Fibroblast of lung (primary cell): Measurements from ENCODE around the gene LMF1. TPM values are rescaled to one million over a fixed set of nuclear protein-coding genes. Genes with fewer than 3 reads are reported as not detected.

Source experiments
- DNase-seq, 2 donors: peaks; one replicate each; pipeline versions ENCODE4 v3.0.0 to v3.0.0-alpha.2; 2010; ENCODE audit warnings: low read depth in 2 of 2
- H2AFZ ChIP-seq: 2 replicates; pipeline ENCODE4 v1.5.1; 2012; ENCODE audit warnings: low read length, control low read depth, inconsistent platforms
- H3K27ac ChIP-seq: 2 replicates; pipeline ENCODE4 v1.5.1; 2011; ENCODE audit warnings: low read length, control low read depth; ENCODE audit not compliant: insufficient read depth
- H3K27me3 ChIP-seq: 2 replicates; pipeline ENCODE4 v1.5.1; 2011; ENCODE audit warnings: mild to moderate bottlenecking, low read length; ENCODE audit not compliant: control insufficient read depth, insufficient read depth
- H3K36me3 ChIP-seq: 2 replicates; pipeline ENCODE4 v1.5.1; 2011; ENCODE audit warnings: low read length; ENCODE audit not compliant: control insufficient read depth, insufficient read depth
- H3K4me1 ChIP-seq: 2 replicates; pipeline ENCODE4 v1.5.1; 2011; ENCODE audit warnings: low read length; ENCODE audit not compliant: control insufficient read depth, insufficient read depth; ENCODE audit errors: extremely low read depth
- H3K4me2 ChIP-seq: 2 replicates; pipeline ENCODE4 v1.5.1; 2011; ENCODE audit warnings: low read length, control low read depth; ENCODE audit not compliant: insufficient read depth; ENCODE audit errors: extremely low read depth
- H3K4me3 ChIP-seq, 4 experiments: fragments of 200-600 bp in 1 of 4; sonication (generic) in 1 of 4; replicated peaks in 1 of 4; 2 replicates each; pipeline ENCODE4 v1.5.1; 2011 to 2016; ENCODE audit warnings: low read length in 4 of 4, low read depth in 3 of 4, mild to moderate bottlenecking in 3 of 4, control low read depth in 2 of 4, inconsistent platforms in 1 of 4, mixed read lengths in 1 of 4; ENCODE audit not compliant: insufficient read depth in 1 of 4; ENCODE audit errors: control extremely low read depth in 1 of 4
- H3K79me2 ChIP-seq: 2 replicates; pipeline ENCODE4 v1.5.1; 2012; ENCODE audit warnings: mild to moderate bottlenecking, low read length, inconsistent platforms; ENCODE audit not compliant: control insufficient read depth, insufficient read depth
- H3K9ac ChIP-seq: 2 replicates; pipeline ENCODE4 v1.5.1; 2011; ENCODE audit warnings: mild to moderate bottlenecking, low read length, control low read depth; ENCODE audit not compliant: insufficient read depth
- H3K9me3 ChIP-seq: 2 replicates; pipeline ENCODE4 v1.5.1; 2012; ENCODE audit warnings: low read depth, low read length; ENCODE audit not compliant: control insufficient read depth, insufficient read depth
- H4K20me1 ChIP-seq: 2 replicates; pipeline ENCODE4 v1.5.1; 2011; ENCODE audit warnings: low read length; ENCODE audit not compliant: control insufficient read depth, insufficient read depth; ENCODE audit errors: extremely low read depth
- EZH2 ChIP-seq: IDR thresholded peaks from 2 replicates; pipeline ENCODE4 v1.5.1; 2012; ENCODE audit warnings: low read length, control low read depth, mild to moderate bottlenecking; ENCODE audit errors: missing control alignments
- polyA plus RNA-seq, 2 donors: library from polyadenylated mRNA; depleted of rRNA in 1 of 2; stranded (reverse) in 1 of 2; unstranded in 1 of 2; fragments of >200 nt; gene quantifications; 2 replicates each; pipeline ENCODE4 v1.2.1, GENCODE V29; 2011 to 2012; ENCODE audit warnings: missing spikeins in 1 of 2
- total RNA-seq: library from RNA; depleted of rRNA; stranded (reverse); fragments of >200 nt; gene quantifications from 2 replicates; pipeline ENCODE4 v1.2.1, GENCODE V29; 2014
- TF ChIP-seq, protein P1 (sequence below), 2 donors: IDR thresholded peaks in 1 of 2; conservative IDR thresholded peaks in 1 of 2; 1 replicate in 1 of 2; 2 replicates in 1 of 2; pipeline ENCODE4 v1.5.1; 2011 to 2012; ENCODE audit warnings: low read length in 2 of 2, control low read depth in 1 of 2, inconsistent platforms in 1 of 2, low read depth in 1 of 2, mild to moderate bottlenecking in 1 of 2

LMF1 gene
- total and polyA plus RNA-seq, 2 donors (not counting 1 experiment from before 2014, with no cell fraction given) = 12.3 to 12.6 TPM

GRCh38 chr16:934178-934577 is 36.6 kb downstream of the LMF1 start:
- no peak overlapping the region for H3K4me2 ChIP-seq
- DNase-seq = no peak
- H3K27ac ChIP-seq = no peak overlapping the region
- no peaks in the 10 kb centered on the region for H3K4me1 ChIP-seq
- H3K4me3 ChIP-seq = no peak overlapping the region
- H2AFZ ChIP-seq = no peak overlapping the region
- no peak overlapping the region for H3K9ac ChIP-seq
- no peaks in the 10 kb centered on the region for H4K20me1 ChIP-seq
- H3K27me3 ChIP-seq = no peaks in the 10 kb centered on the region
- no peaks in the 10 kb centered on the region for H3K9me3 ChIP-seq
- no peaks in the 10 kb centered on the region for H3K36me3 ChIP-seq
- H3K79me2 ChIP-seq = no peaks in the 10 kb centered on the region
- no peak for TF ChIP-seq EZH2
- TF ChIP-seq, protein P1, sequence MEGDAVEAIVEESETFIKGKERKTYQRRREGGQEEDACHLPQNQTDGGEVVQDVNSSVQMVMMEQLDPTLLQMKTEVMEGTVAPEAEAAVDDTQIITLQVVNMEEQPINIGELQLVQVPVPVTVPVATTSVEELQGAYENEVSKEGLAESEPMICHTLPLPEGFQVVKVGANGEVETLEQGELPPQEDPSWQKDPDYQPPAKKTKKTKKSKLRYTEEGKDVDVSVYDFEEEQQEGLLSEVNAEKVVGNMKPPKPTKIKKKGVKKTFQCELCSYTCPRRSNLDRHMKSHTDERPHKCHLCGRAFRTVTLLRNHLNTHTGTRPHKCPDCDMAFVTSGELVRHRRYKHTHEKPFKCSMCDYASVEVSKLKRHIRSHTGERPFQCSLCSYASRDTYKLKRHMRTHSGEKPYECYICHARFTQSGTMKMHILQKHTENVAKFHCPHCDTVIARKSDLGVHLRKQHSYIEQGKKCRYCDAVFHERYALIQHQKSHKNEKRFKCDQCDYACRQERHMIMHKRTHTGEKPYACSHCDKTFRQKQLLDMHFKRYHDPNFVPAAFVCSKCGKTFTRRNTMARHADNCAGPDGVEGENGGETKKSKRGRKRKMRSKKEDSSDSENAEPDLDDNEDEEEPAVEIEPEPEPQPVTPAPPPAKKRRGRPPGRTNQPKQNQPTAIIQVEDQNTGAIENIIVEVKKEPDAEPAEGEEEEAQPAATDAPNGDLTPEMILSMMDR (conservative IDR thresholded peaks at IDR 0.05 in 1 of 2, IDR thresholded peaks at IDR 0.05 in 1 of 2; ENCODE audit: low read depth in 1 of 2, low read length in 2 of 2) = no peak

GRCh38 chr16:933581-933980 is 37.2 kb downstream of the LMF1 start:
- Histone ChIP-seq H3K9ac (no peak overlapping the region), H3K36me3 (no peaks in the 10 kb centered on the region), H3K79me2 (no peaks in the 10 kb centered on the region), H3K4me1 (no peaks in the 10 kb centered on the region), H3K4me3 (no peak overlapping the region), H3K27me3 (no peaks in the 10 kb centered on the region), H4K20me1 (no peaks in the 10 kb centered on the region), H3K4me2 (no peak overlapping the region), H3K9me3 (no peaks in the 10 kb centered on the region), H3K27ac (no peak overlapping the region), H2AFZ (no peak overlapping the region)
- no peak for DNase-seq
- TF ChIP-seq, protein P1 (conservative IDR thresholded peaks at IDR 0.05 in 1 of 2, IDR thresholded peaks at IDR 0.05 in 1 of 2; ENCODE audit: low read depth in 1 of 2, low read length in 2 of 2) = no peak
- no peak for TF ChIP-seq EZH2

DNA sequence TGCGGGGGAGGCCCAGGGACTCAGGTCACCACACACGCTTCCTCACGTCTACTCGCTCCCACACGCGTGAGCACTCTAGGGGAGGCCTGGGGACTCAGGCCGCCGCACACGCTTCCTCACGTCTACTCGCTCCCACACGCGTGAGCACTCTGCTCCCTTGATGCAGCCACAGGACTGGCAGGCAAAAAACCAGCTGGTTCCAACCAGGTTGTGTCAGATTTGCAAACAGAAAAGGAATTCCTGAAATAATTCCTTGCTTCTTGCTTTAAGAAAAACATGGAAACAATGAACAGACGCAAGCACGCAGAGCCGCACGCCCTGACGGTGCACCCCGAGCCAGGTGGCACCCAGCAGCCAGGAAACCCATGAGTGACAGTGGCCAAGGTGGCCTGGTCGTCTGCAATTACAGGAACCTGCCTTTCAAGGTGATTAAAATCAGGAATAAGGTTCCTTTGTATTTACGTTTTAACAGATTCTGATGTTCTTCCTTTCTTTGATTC is 37.9 kb downstream of the LMF1 start:
- DNase-seq = no peak
- H2AFZ ChIP-seq = no peak overlapping the region
- H3K79me2 ChIP-seq = no peaks in the 10 kb centered on the region
- H3K27me3 ChIP-seq = no peaks in the 10 kb centered on the region
- no peak overlapping the region for H3K4me2 ChIP-seq
- H3K4me1 ChIP-seq = no peaks in the 10 kb centered on the region
- H3K9me3 ChIP-seq = no peaks in the 10 kb centered on the region
- no peak overlapping the region for H3K4me3 ChIP-seq
- no peak overlapping the region for H3K9ac ChIP-seq
- no peaks in the 10 kb centered on the region for H4K20me1 ChIP-seq
- no peaks in the 10 kb centered on the region for H3K36me3 ChIP-seq
- TF ChIP-seq, protein P1 (conservative IDR thresholded peaks at IDR 0.05 in 1 of 2, IDR thresholded peaks at IDR 0.05 in 1 of 2; ENCODE audit: low read depth in 1 of 2, low read length in 2 of 2) = no peak
- no peak for TF ChIP-seq EZH2
- H3K27ac ChIP-seq = no peak overlapping the region
